GM12878 (cell line): ENCODE measurements around the gene PPP3CA. TPM values are rescaled to one million over a fixed set of nuclear protein-coding genes. Genes with fewer than 3 reads are reported as not detected.

Source experiments
- ATAC-seq: fragments of 200-7000 bp; cut with Tn5 transposase; 3 replicates; pipeline ENCODE4 v1.9.1; 2020; ENCODE audit warnings: mild to moderate bottlenecking, moderate library complexity
- BruUV-seq: library from RNA; stranded (reverse); fragments of 400-500 nt; replicated peaks from 2 replicates; lab custom pipeline; 2021; lab: Mats Ljungman, UMichigan
- CTCF ChIA-PET: fragments of 300-600 bp; sonication (Branson Sonifier 250); formaldehyde crosslinking; extraction: SDS; loops from one replicate; lab custom pipeline; 2021; ENCODE audit warnings: inconsistent platforms; lab: Yijun Ruan, JAX
- POLR2A ChIA-PET: fragments of 350-600 bp; formaldehyde crosslinking; extraction: SDS; loops from one replicate; lab custom pipeline; 2021; ENCODE audit warnings: inconsistent platforms; lab: Charles Lee
- RAD21 ChIA-PET: fragments of 300-600 bp; sonication (Branson Sonifier 250); formaldehyde crosslinking; loops from one replicate; lab custom pipeline; 2023; ENCODE audit warnings: antibody characterized with exemption; ENCODE audit not compliant: unreplicated experiment; lab: Charles Lee
- SMC1A ChIA-PET: fragments of 300-600 bp; sonication (Branson Sonifier 250); formaldehyde crosslinking; loops from one replicate; lab custom pipeline; 2023; ENCODE audit not compliant: unreplicated experiment, uncharacterized antibody; lab: Charles Lee
- DNase-seq: peaks from one replicate; pipeline ENCODE4 v3.0.0-alpha.2; 2011; ENCODE audit warnings: low read depth, low spot score
- FAIRE-seq: peaks from 3 replicates; lab custom pipeline; 2011; peaks lifted over from hg19 to GRCh38; lab: Jason Lieb, UNC
- H2AFZ ChIP-seq: 2 replicates; pipeline ENCODE4 v1.6.0; 2011; ENCODE audit warnings: low read depth, low read length, control low read depth; ENCODE audit not compliant: control insufficient read depth
- H3K27ac ChIP-seq: 2 replicates; pipeline ENCODE4 v1.5.1; 2011; ENCODE audit warnings: control low read depth; ENCODE audit not compliant: control insufficient read depth, insufficient read depth
- H3K27me3 ChIP-seq, 2 experiments: replicated peaks in 1 of 2; 2 replicates each; pipeline versions ENCODE4 v1.6.0 to v1.6.1; 2011; ENCODE audit warnings: low read length in 1 of 2; ENCODE audit not compliant: control insufficient read depth in 2 of 2, insufficient read depth in 2 of 2
- H3K36me3 ChIP-seq, 2 experiments: 2 replicates each; pipeline ENCODE4 v1.5.1; 2011; ENCODE audit warnings: low read length in 1 of 2; ENCODE audit not compliant: control insufficient read depth in 2 of 2, insufficient read depth in 2 of 2
- H3K4me1 ChIP-seq: 2 replicates; pipeline ENCODE4 v1.6.1; 2011; ENCODE audit warnings: mild to moderate bottlenecking, low read length, moderate library complexity, mixed read lengths; ENCODE audit not compliant: control insufficient read depth, insufficient read depth
- H3K4me2 ChIP-seq: 2 replicates; pipeline ENCODE4 v1.6.0; 2011; ENCODE audit warnings: control low read depth; ENCODE audit not compliant: control insufficient read depth, insufficient read depth
- H3K4me3 ChIP-seq: fragments of 200-600 bp; sonication (generic); 2 replicates; pipeline ENCODE4 v1.5.1; 2016
- H3K79me2 ChIP-seq: 2 replicates; pipeline ENCODE4 v1.6.0; 2011; ENCODE audit warnings: low read length; ENCODE audit not compliant: control insufficient read depth, insufficient read depth
- H3K9ac ChIP-seq: 2 replicates; pipeline ENCODE4 v1.8.0; 2011; ENCODE audit warnings: low read length, control low read depth, mixed read lengths; ENCODE audit not compliant: control insufficient read depth, insufficient read depth
- H3K9me3 ChIP-seq: replicated peaks from 3 replicates; pipeline ENCODE4 v1.5.1; 2011; ENCODE audit warnings: mild to moderate bottlenecking, low read length; ENCODE audit not compliant: control insufficient read depth, insufficient read depth
- H4K20me1 ChIP-seq: 2 replicates; pipeline ENCODE4 v1.6.0; 2011; ENCODE audit not compliant: control insufficient read depth, insufficient read depth
- KDM1A ChIP-seq: fragments of 200-600 bp; sonication (generic); IDR thresholded peaks from 2 replicates; pipeline ENCODE4 v1.6.1; 2016; ENCODE audit warnings: borderline replicate concordance
- LARP7 ChIP-seq: fragments of 450-650 bp; IDR thresholded peaks from 2 replicates; pipeline ENCODE4 v1.6.1; 2017; ENCODE audit warnings: mild to moderate bottlenecking
- NFIC ChIP-seq: IDR thresholded peaks from 2 replicates; pipeline ENCODE4 v1.6.1; 2012; ENCODE audit warnings: low read depth, mild to moderate bottlenecking, inconsistent platforms, low read length, moderate library complexity
- NFYA ChIP-seq: IDR thresholded peaks from 2 replicates; pipeline ENCODE4 v1.6.1; 2011; ENCODE audit warnings: low read depth, mild to moderate bottlenecking, low read length, improper control_type of control experiment, borderline replicate concordance
- NR2C1 ChIP-seq: fragments of 450-650 bp; IDR thresholded peaks from 2 replicates; pipeline ENCODE4 v1.6.1; 2017; ENCODE audit warnings: antibody characterized with exemption, mild to moderate bottlenecking, moderate library complexity
- RBBP5 ChIP-seq: fragments of 200-600 bp; sonication (generic); conservative IDR thresholded peaks from 2 replicates; pipeline ENCODE4 v1.6.1; 2016
- RFX5 ChIP-seq: IDR thresholded peaks from 2 replicates; pipeline ENCODE4 v1.6.1; 2011; ENCODE audit warnings: low read depth, low read length, improper control_type of control experiment
- RUNX3 ChIP-seq: IDR thresholded peaks from 2 replicates; pipeline ENCODE4 v1.6.1; 2012; ENCODE audit warnings: low read length, inconsistent platforms
- SMAD1 ChIP-seq: fragments of 450-650 bp; IDR thresholded peaks from 2 replicates; pipeline ENCODE4 v1.6.1; 2018; ENCODE audit warnings: mild to moderate bottlenecking, low read depth; ENCODE audit not compliant: partially characterized antibody
- SMARCA5 ChIP-seq: fragments of 450-650 bp; IDR thresholded peaks from 2 replicates; pipeline ENCODE4 v1.6.1; 2017; ENCODE audit warnings: mild to moderate bottlenecking
- SPI1 ChIP-seq: IDR thresholded peaks from 2 replicates; pipeline ENCODE4 v1.6.1; 2011; ENCODE audit warnings: low read depth, mild to moderate bottlenecking, low read length, moderate library complexity, borderline replicate concordance; ENCODE audit not compliant: insufficient read depth
- TARDBP ChIP-seq: IDR thresholded peaks from 2 replicates; pipeline ENCODE4 v1.6.1; 2016; ENCODE audit warnings: borderline replicate concordance
- ZNF217 ChIP-seq: fragments of 450-650 bp; IDR thresholded peaks from 2 replicates; pipeline ENCODE4 v1.6.1; 2017; ENCODE audit warnings: antibody characterized with exemption, mild to moderate bottlenecking
- WGBS: methylation state at CpG from one replicate; pipeline ENCODE4 v1.1.6; 2016; ENCODE audit warnings: low lambda C conversion rate; ENCODE audit not compliant: insufficient replicate concordance, insufficient coverage; ENCODE audit errors: missing lambda C conversion rate; 5-methylcytosine and 5-hydroxymethylcytosine counted together
- in situ Hi-C: fragments of 300-500 bp; cut with MboI; formaldehyde crosslinking; loops from 9 replicates; pipeline ENCODE4 v1.14.3; 2018; ENCODE audit warnings: mixed read lengths
- intact Hi-C: fragments of 100-400 bp; cut with micrococcal nuclease; formaldehyde crosslinking; loops from one replicate; pipeline ENCODE4 v1.14.2; 2022; ENCODE audit not compliant: unreplicated experiment
- polyA plus RNA-seq, 11 experiments: library from polyadenylated mRNA; depleted of rRNA in 4 of 11; unstranded in 6 of 11; stranded (reverse) in 5 of 11; fragments of >200 nt; fragmentation: Nextera tagmentation in 4 of 11; fragmentation: Illumina TruSeq in 1 of 11; extraction: Ambion mirVana in 4 of 11; extraction: Trizol in 1 of 11; gene quantifications; 1 replicate in 1 of 11; 2 replicates in 10 of 11; pipeline versions ENCODE4 v1.2.1 to v1.2.3, GENCODE V29; 2011 to 2016; ENCODE audit warnings: inconsistent platforms in 2 of 11, missing spikeins in 2 of 11, low read depth in 1 of 11
- total RNA-seq, 4 experiments: library from RNA; depleted of rRNA in 3 of 4; stranded (reverse); fragments of >200 nt in 3 of 4; fragmentation: Illumina TruSeq in 1 of 4; extraction: Trizol in 1 of 4; gene quantifications; 2 replicates each; pipeline versions ENCODE4 v1.2.1 to v1.2.3, GENCODE V29; 2013 to 2021
- TF ChIP-seq, protein P1 (sequence below): fragments of 150-350 bp; IDR thresholded peaks from 2 replicates; pipeline ENCODE4 v1.6.1; 2014; ENCODE audit warnings: mild to moderate bottlenecking, low read depth, low read length
- TF ChIP-seq, protein P2 (sequence below): IDR thresholded peaks from 2 replicates; pipeline ENCODE4 v1.6.1; 2012; ENCODE audit warnings: low read depth, low read length, improper control_type of control experiment
- TF ChIP-seq, protein P3 (sequence below): fragments of 450-650 bp; IDR thresholded peaks from 2 replicates; pipeline ENCODE4 v1.6.1; 2018; ENCODE audit warnings: borderline replicate concordance, mild to moderate bottlenecking; ENCODE audit not compliant: partially characterized antibody

PPP3CA gene
- total and polyA plus RNA-seq, 10 of the 15 experiments (the other 5 are each of a cell fraction or from before 2014, with no cell fraction given), result 0.33 to 9.0 (median 1.0) TPM

DNA sequence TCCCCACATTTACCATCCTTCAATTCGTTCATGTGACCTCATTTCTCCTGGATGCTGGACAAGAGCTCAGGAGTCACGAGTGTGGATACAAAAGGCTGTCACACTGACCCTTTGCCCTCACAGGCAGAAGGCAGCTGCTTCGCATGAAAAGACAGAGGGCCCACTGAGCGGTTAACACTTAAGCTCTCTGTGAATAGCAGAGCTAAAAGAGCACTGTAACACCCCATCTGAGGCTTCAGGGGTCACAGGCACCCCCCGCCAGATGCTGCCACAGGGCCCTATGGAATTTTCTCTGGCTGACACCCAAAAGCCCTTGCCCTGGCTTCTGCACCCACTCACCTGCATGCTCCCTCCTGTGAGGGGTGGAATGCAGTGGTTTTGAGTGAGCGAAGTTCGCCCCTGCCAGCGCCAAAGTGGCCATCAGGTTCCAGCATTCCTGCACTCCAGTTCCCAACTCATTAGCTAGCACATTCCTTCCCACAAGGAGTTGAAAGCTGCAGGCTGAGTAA lies 360.9 kb downstream of the PPP3CA start:
- H2AFZ ChIP-seq, result no peak overlapping the region
- TF ChIP-seq RFX5, result no peak
- TF ChIP-seq KDM1A, result no peak
- TF ChIP-seq, protein P1, sequence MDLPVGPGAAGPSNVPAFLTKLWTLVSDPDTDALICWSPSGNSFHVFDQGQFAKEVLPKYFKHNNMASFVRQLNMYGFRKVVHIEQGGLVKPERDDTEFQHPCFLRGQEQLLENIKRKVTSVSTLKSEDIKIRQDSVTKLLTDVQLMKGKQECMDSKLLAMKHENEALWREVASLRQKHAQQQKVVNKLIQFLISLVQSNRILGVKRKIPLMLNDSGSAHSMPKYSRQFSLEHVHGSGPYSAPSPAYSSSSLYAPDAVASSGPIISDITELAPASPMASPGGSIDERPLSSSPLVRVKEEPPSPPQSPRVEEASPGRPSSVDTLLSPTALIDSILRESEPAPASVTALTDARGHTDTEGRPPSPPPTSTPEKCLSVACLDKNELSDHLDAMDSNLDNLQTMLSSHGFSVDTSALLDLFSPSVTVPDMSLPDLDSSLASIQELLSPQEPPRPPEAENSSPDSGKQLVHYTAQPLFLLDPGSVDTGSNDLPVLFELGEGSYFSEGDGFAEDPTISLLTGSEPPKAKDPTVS, result no peak
- no peak for TF ChIP-seq NFYA
- H3K79me2 ChIP-seq, result no peaks in the 10 kb centered on the region
- BruUV-seq, result no TSS peak
- H4K20me1 ChIP-seq, result no peaks in the 10 kb centered on the region
- H3K27me3 ChIP-seq, result no peaks in the 10 kb centered on the region; a peak in 1 of 4 replicates
- CTCF ChIA-PET, result no interaction called here
- no peak overlapping the region for H3K4me2 ChIP-seq
- DNase-seq (no peak), FAIRE-seq (no peak), ATAC-seq (no peak)
- no peaks in the 10 kb centered on the region for H3K9me3 ChIP-seq
- no peaks in the 10 kb centered on the region for H3K4me1 ChIP-seq
- no peaks in the 10 kb centered on the region for H3K36me3 ChIP-seq
- POLR2A ChIA-PET, result no interaction called here
- RAD21 ChIA-PET, result no interaction called here
- SMC1A ChIA-PET, result interaction anchor here (1.0 kb wide), 1 partner anchor 16 kb away, joined by 3 read pairs; no protein-coding TSS in a partner anchor
- H3K4me3 ChIP-seq, result no peak overlapping the region
- in situ Hi-C loops, result no loop called here
- H3K27ac ChIP-seq, result no peak overlapping the region
- intact Hi-C loops, result no loop called here
- 25% methylated on average over 8 of the region's 8 CpGs for WGBS
- no peak overlapping the region for H3K9ac ChIP-seq

DNA sequence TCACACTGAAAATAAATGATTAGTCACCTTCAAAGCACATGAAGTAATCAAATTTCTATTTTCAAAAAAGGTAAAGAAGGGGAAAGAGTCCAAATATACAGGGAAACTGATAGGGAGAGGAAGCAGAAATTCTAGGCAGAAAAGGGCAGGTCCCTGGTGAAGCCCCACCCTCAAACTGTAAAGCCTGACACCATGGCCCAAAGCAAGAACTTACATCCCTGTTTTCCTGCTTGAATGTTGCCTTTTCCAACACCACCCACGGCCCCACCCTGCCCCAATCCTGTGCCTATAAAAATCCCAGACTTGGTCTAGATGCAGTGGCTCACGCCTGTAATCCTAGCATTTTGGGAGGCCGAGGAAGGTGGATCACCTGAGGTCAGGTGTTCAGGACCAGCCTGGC lies 361.8 kb downstream of the PPP3CA start:
- H3K27ac ChIP-seq, result no peak overlapping the region
- no peak overlapping the region for H3K4me2 ChIP-seq
- no peak overlapping the region for H2AFZ ChIP-seq
- no peak for TF ChIP-seq SMAD1
- TF ChIP-seq, protein P2, sequence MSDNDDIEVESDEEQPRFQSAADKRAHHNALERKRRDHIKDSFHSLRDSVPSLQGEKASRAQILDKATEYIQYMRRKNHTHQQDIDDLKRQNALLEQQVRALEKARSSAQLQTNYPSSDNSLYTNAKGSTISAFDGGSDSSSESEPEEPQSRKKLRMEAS, result no peak
- TF ChIP-seq, protein P3, sequence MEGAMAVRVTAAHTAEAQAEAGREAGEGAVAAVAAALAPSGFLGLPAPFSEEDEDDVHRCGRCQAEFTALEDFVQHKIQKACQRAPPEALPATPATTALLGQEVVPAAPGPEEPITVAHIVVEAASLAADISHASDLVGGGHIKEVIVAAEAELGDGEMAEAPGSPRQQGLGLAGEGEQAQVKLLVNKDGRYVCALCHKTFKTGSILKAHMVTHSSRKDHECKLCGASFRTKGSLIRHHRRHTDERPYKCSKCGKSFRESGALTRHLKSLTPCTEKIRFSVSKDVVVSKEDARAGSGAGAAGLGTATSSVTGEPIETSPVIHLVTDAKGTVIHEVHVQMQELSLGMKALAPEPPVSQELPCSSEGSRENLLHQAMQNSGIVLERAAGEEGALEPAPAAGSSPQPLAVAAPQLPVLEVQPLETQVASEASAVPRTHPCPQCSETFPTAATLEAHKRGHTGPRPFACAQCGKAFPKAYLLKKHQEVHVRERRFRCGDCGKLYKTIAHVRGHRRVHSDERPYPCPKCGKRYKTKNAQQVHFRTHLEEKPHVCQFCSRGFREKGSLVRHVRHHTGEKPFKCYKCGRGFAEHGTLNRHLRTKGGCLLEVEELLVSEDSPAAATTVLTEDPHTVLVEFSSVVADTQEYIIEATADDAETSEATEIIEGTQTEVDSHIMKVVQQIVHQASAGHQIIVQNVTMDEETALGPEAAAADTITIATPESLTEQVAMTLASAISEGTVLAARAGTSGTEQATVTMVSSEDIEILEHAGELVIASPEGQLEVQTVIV, result no peak
- TF ChIP-seq SPI1, result no peak
- no peak for TF ChIP-seq ZNF217
- TF ChIP-seq SMARCA5, result no peak
- no peak for TF ChIP-seq RBBP5
- no peak for TF ChIP-seq RUNX3
- no peak for TF ChIP-seq NR2C1
- TF ChIP-seq LARP7, result no peak
- no peak for TF ChIP-seq NFIC
- TF ChIP-seq TARDBP, result no peak
- no peaks in the 10 kb centered on the region for H4K20me1 ChIP-seq
- FAIRE-seq (no peak), ATAC-seq (no peak), DNase-seq (no peak)
- CTCF ChIA-PET, result no interaction called here
- SMC1A ChIA-PET, result no interaction called here
- WGBS, result 52% methylated on average over 3 of the region's 3 CpGs
- RAD21 ChIA-PET, result no interaction called here
- intact Hi-C loops (no loop called here), in situ Hi-C loops (no loop called here)
- no peak overlapping the region for H3K9ac ChIP-seq
- no peaks in the 10 kb centered on the region for H3K4me1 ChIP-seq
- H3K4me3 ChIP-seq, result no peak overlapping the region
- H3K36me3 ChIP-seq, result no peaks in the 10 kb centered on the region
- H3K27me3 ChIP-seq, result no peaks in the 10 kb centered on the region; a peak in 1 of 4 replicates
- no TSS peak for BruUV-seq
- POLR2A ChIA-PET, result no interaction called here
- H3K9me3 ChIP-seq, result no peaks in the 10 kb centered on the region
- no peaks in the 10 kb centered on the region for H3K79me2 ChIP-seq
